WTC11 (cell line): ENCODE results near the gene NPW. TPM values are rescaled to one million over a fixed set of nuclear protein-coding genes. Genes with fewer than 3 reads are reported as not detected.

Experiments used
- ATAC-seq: fragments of 200-7000 bp; cut with Tn5 transposase; 2 replicates; pipeline ENCODE4 v1.10.0; 2021; ENCODE audit warnings: mild to moderate bottlenecking, moderate library complexity
- CTCF ChIA-PET: fragments of 300-600 bp; sonication (Branson Sonifier 250); formaldehyde crosslinking; loops from one replicate; lab custom pipeline; 2021; ENCODE audit warnings: antibody characterized with exemption; lab: Charles Lee
- POLR2A ChIA-PET: fragments of 350-600 bp; sonication (Branson Sonifier 250); formaldehyde crosslinking; loops from one replicate; lab custom pipeline; 2021; ENCODE audit warnings: antibody characterized with exemption; lab: Charles Lee
- DNase-seq: peaks from one replicate; pipeline ENCODE4 v3.0.0; 2021; ENCODE audit warnings: low spot score
- H3K27ac Mint-ChIP-seq: 2 replicates; pipeline ENCODE4 v1.8.0; 2021; ENCODE audit warnings: mixed read lengths
- H3K27me3 Mint-ChIP-seq: 2 replicates; pipeline ENCODE4 v1.8.0; 2021; ENCODE audit warnings: low read depth, mild to moderate bottlenecking, moderate library complexity, mixed read lengths
- H3K36me3 Mint-ChIP-seq: 2 replicates; pipeline ENCODE4 v1.8.0; 2021; ENCODE audit warnings: mixed read lengths
- H3K4me1 Mint-ChIP-seq: 2 replicates; pipeline ENCODE4 v1.8.0; 2022; ENCODE audit warnings: mixed read lengths
- H3K4me3 Mint-ChIP-seq: 2 replicates; pipeline ENCODE4 v1.8.0; 2021; ENCODE audit warnings: mild to moderate bottlenecking, moderate library complexity, mixed read lengths
- H3K9me3 Mint-ChIP-seq: 2 replicates; pipeline ENCODE4 v1.8.0; 2021; ENCODE audit warnings: mixed read lengths
- ELF4 ChIP-seq: sonication (generic); formaldehyde crosslinking; IDR thresholded peaks from 2 replicates; pipeline ENCODE4 v1.8.1; 2022; ENCODE audit warnings: low read depth, mild to moderate bottlenecking, moderate library complexity, missing genetic modification reagents
- ESRRA ChIP-seq: sonication (generic); formaldehyde crosslinking; IDR thresholded peaks from 2 replicates; pipeline ENCODE4 v1.8.1; 2022; ENCODE audit warnings: mild to moderate bottlenecking, missing genetic modification reagents, borderline replicate concordance
- FOXJ3 ChIP-seq: sonication (generic); formaldehyde crosslinking; IDR thresholded peaks from 2 replicates; pipeline ENCODE4 v1.9.0; 2021; ENCODE audit warnings: missing genetic modification reagents, mild to moderate bottlenecking, borderline replicate concordance
- FOXP1 ChIP-seq: sonication (generic); formaldehyde crosslinking; IDR thresholded peaks from 2 replicates; pipeline ENCODE4 v1.8.0; 2022; ENCODE audit warnings: missing genetic modification reagents, mild to moderate bottlenecking, moderate library complexity, borderline replicate concordance
- GABPB1 ChIP-seq: sonication (generic); formaldehyde crosslinking; IDR thresholded peaks from 2 replicates; pipeline ENCODE4 v1.8.1; 2023; ENCODE audit warnings: mild to moderate bottlenecking, missing genetic modification reagents
- GTF2I ChIP-seq: fragments of 250-450 bp; sonication (Bioruptor Pico); conservative IDR thresholded peaks from 2 replicates; pipeline ENCODE4 v1.4.0; 2021; ENCODE audit warnings: mild to moderate bottlenecking
- NFYB ChIP-seq: sonication (generic); formaldehyde crosslinking; conservative IDR thresholded peaks from 2 replicates; pipeline ENCODE4 v1.8.0; 2022; ENCODE audit warnings: low read depth, missing genetic modification reagents
- ZNF219 ChIP-seq: sonication (generic); formaldehyde crosslinking; IDR thresholded peaks from 2 replicates; pipeline ENCODE4 v1.8.0; 2023; ENCODE audit warnings: missing genetic modification reagents, mild to moderate bottlenecking, borderline replicate concordance
- ZNF232 ChIP-seq: sonication (generic); formaldehyde crosslinking; IDR thresholded peaks from 2 replicates; pipeline ENCODE4 v1.8.0; 2022; ENCODE audit warnings: mild to moderate bottlenecking, missing genetic modification reagents
- total RNA-seq: library from RNA; stranded (reverse); gene quantifications from 3 replicates; pipeline ENCODE4 v1.2.3, GENCODE V29; 2021
- TF ChIP-seq, protein P1 (sequence below): sonication (generic); formaldehyde crosslinking; IDR thresholded peaks from 2 replicates; pipeline ENCODE4 v1.8.1; 2023; ENCODE audit warnings: mild to moderate bottlenecking, missing genetic modification reagents
- TF ChIP-seq, protein P2 (sequence below): fragments of 250-450 bp; sonication (Bioruptor Pico); IDR thresholded peaks from 2 replicates; pipeline ENCODE4 v1.9.0; 2021; ENCODE audit warnings: mild to moderate bottlenecking
- TF ChIP-seq, protein P3 (sequence below): sonication (generic); formaldehyde crosslinking; IDR thresholded peaks from 2 replicates; pipeline ENCODE4 v1.8.1; 2023; ENCODE audit warnings: mild to moderate bottlenecking, missing genetic modification reagents, borderline replicate concordance

The NPW gene
- total RNA-seq, 1 experiment from 2014 or later: 15.2 TPM

DNA sequence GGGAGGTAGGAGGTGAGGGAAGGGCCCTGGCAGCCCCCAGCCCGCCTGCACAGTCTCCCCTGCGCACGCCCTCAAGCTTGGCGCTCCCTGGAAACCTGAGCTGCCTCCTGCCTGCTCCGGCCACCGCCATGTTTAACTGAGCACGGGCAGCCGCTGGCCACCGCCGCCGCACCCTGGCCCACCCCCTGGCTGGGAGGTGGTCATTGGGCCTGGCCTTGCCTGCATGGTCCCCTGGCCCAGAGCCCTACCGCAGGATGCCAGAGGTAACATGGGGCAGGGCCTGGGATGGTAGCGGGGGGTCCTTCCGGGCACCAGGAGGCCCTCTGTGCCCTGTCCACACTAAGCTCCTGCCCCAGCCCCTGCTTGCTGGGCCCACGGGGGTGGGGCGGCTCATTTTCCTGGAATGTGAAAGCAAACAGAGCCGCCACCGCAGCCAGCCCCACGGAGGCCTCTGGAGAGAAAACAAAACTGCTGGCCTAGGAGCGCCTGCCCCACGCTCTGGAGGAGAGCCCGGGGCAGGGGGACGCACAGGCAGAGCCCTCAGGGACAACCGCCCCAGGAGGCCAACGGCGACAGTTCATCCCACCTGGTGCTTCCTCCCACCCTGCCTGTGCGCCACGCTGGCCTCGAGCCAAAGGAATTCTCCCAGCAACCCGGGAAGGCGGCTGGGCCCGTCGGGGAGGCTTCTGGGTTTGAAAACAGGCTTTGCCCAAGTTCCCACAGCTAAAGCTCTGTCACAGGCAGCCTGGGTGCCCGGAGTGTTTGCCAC, 16.0 kb downstream of the NPW start:
- TF ChIP-seq GABPB1 (CRISPR knock-in tag) (peak; percentile 36; the same call in 1 of the 2 replicates), ZNF232 (CRISPR knock-in tag) (no peak)
- ChIA-PET POLR2A (no interaction called here), CTCF (interaction anchor here (1.0 to 2.3 kb wide), 4 partner anchors 12 to 105 kb away, joined by 3 to 12 read pairs (median 5); no protein-coding TSS in a partner anchor)
- ATAC-seq (no peak), DNase-seq (no peak)
- Mint-ChIP-seq H3K27me3 (no peaks in the 10 kb centered on the region), H3K4me1 (no peaks in the 10 kb centered on the region), H3K9me3 (no peaks in the 10 kb centered on the region), H3K36me3 (no peaks in the 10 kb centered on the region), H3K4me3 (no peak overlapping the region), H3K27ac (no peak overlapping the region)

DNA sequence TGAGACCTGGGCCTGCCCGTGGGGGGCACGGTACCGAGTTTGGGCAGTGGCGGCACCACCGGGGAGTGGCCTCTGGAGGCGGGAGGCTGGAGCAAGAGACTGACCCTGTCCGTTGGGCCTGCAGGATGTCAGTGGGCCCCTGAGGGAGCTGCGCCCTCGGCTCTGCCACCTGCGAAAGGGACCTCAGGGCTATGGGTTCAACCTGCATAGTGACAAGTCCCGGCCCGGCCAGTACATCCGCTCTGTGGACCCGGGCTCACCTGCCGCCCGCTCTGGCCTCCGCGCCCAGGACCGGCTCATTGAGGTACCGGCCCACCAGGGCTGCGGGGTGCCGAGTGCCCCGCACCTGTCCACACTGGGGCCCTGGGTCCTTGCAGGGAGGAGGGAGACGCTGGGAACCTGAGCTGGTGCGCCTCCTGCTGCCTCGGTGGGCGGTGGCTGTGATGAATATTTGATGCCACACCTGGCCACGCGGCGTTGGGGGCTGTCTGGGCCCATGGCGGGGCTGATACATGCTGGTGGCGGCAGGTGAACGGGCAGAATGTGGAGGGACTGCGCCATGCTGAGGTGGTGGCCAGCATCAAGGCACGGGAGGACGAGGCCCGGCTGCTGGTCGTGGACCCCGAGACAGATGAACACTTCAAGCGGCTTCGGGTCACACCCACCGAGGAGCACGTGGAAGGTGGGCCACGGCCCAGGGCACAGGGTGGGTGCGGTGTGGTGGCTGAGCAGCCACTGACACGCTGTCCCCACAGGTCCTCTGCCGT, 16.8 kb downstream of the NPW start:
- no peaks in the 10 kb centered on the region for H3K9me3 Mint-ChIP-seq
- no peaks in the 10 kb centered on the region for H3K36me3 Mint-ChIP-seq
- H3K27me3 Mint-ChIP-seq: no peaks in the 10 kb centered on the region
- ATAC-seq: no peak
- CTCF ChIA-PET: interaction anchor here (1.4 to 2.3 kb wide), 3 partner anchors 13 to 104 kb away, joined by 4 to 12 read pairs (median 6); no protein-coding TSS in a partner anchor
- TF ChIP-seq FOXJ3 (no peak), ELF4 (CRISPR knock-in tag) (no peak), NFYB (CRISPR knock-in tag) (no peak), ESRRA (CRISPR knock-in tag) (no peak), GTF2I (CRISPR knock-in tag) (no peak), ZNF219 (CRISPR knock-in tag) (no peak)
- TF ChIP-seq, protein P1, sequence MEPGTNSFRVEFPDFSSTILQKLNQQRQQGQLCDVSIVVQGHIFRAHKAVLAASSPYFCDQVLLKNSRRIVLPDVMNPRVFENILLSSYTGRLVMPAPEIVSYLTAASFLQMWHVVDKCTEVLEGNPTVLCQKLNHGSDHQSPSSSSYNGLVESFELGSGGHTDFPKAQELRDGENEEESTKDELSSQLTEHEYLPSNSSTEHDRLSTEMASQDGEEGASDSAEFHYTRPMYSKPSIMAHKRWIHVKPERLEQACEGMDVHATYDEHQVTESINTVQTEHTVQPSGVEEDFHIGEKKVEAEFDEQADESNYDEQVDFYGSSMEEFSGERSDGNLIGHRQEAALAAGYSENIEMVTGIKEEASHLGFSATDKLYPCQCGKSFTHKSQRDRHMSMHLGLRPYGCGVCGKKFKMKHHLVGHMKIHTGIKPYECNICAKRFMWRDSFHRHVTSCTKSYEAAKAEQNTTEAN: no peak
- TF ChIP-seq, protein P2, sequence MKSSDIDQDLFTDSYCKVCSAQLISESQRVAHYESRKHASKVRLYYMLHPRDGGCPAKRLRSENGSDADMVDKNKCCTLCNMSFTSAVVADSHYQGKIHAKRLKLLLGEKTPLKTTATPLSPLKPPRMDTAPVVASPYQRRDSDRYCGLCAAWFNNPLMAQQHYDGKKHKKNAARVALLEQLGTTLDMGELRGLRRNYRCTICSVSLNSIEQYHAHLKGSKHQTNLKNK (CRISPR knock-in tag): no peak
- TF ChIP-seq, protein P3, sequence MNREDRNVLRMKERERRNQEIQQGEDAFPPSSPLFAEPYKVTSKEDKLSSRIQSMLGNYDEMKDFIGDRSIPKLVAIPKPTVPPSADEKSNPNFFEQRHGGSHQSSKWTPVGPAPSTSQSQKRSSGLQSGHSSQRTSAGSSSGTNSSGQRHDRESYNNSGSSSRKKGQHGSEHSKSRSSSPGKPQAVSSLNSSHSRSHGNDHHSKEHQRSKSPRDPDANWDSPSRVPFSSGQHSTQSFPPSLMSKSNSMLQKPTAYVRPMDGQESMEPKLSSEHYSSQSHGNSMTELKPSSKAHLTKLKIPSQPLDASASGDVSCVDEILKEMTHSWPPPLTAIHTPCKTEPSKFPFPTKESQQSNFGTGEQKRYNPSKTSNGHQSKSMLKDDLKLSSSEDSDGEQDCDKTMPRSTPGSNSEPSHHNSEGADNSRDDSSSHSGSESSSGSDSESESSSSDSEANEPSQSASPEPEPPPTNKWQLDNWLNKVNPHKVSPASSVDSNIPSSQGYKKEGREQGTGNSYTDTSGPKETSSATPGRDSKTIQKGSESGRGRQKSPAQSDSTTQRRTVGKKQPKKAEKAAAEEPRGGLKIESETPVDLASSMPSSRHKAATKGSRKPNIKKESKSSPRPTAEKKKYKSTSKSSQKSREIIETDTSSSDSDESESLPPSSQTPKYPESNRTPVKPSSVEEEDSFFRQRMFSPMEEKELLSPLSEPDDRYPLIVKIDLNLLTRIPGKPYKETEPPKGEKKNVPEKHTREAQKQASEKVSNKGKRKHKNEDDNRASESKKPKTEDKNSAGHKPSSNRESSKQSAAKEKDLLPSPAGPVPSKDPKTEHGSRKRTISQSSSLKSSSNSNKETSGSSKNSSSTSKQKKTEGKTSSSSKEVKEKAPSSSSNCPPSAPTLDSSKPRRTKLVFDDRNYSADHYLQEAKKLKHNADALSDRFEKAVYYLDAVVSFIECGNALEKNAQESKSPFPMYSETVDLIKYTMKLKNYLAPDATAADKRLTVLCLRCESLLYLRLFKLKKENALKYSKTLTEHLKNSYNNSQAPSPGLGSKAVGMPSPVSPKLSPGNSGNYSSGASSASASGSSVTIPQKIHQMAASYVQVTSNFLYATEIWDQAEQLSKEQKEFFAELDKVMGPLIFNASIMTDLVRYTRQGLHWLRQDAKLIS (CRISPR knock-in tag): no peak
- TF ChIP-seq, all 79 proteins: peak for 0
- H3K4me3 Mint-ChIP-seq: no peak overlapping the region
- H3K27ac Mint-ChIP-seq: no peak overlapping the region
- DNase-seq: no peak
- POLR2A ChIA-PET: no interaction called here
- H3K4me1 Mint-ChIP-seq: no peaks in the 10 kb centered on the region

DNA sequence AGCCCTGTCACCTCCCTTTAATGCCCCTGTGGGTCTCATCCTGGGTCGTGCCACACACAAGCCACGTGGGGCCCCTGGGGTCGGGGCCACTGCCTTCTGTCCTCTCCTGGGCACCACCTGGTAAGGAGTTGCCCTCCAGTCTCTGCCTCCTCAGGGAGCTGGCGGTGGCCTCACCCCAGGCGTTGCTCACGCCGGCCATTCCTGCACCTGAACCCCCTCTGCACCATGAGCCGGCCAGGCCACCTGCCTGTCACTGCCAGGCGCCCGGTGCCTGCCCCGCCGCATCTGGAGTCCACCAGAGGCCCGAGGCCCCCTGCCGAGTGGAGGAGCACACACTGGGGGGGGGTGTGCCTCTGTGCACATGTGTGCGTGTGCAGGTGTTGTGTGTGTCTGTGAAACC, 17.5 kb downstream of the NPW start:
- no peaks in the 10 kb centered on the region for H3K27me3 Mint-ChIP-seq
- ATAC-seq (no peak), DNase-seq (no peak)
- no peaks in the 10 kb centered on the region for H3K4me1 Mint-ChIP-seq
- ChIA-PET POLR2A (no interaction called here), CTCF (interaction anchor here (1.4 kb wide), 1 partner anchor 103 kb away, joined by 4 read pairs; no protein-coding TSS in a partner anchor)
- no peak overlapping the region for H3K27ac Mint-ChIP-seq
- no peaks in the 10 kb centered on the region for H3K36me3 Mint-ChIP-seq
- no peak for TF ChIP-seq FOXP1 (CRISPR knock-in tag)
- no peaks in the 10 kb centered on the region for H3K9me3 Mint-ChIP-seq
- no peak overlapping the region for H3K4me3 Mint-ChIP-seq
